GM23338 (cell line): ENCODE measurements around the gene EP400. TPM values are rescaled to one million over a fixed set of nuclear protein-coding genes. Genes with fewer than 3 reads are reported as not detected.

Source experiments
- ATAC-seq: fragments of 200-7000 bp; cut with Tn5 transposase; 3 replicates; pipeline ENCODE4 v1.9.1; 2020
- DNase-seq: peaks from one replicate; pipeline ENCODE4 v3.0.0-alpha.2; 2015; ENCODE audit warnings: low spot score
- H2AFZ ChIP-seq: fragments of 200-600 bp; sonication (generic); 2 replicates; pipeline ENCODE4 v1.8.0; 2016; ENCODE audit warnings: antibody characterized with exemption, mild to moderate bottlenecking, moderate library complexity
- H3F3A ChIP-seq: fragments of 200-600 bp; sonication (generic); replicated peaks from 2 replicates; pipeline ENCODE4 v1.8.0; 2017; ENCODE audit warnings: antibody characterized with exemption, mixed run types, low read depth
- H3K27ac ChIP-seq: fragments of 200-600 bp; sonication (generic); 2 replicates; pipeline ENCODE4 v1.6.1; 2016; ENCODE audit warnings: low read depth
- H3K27me3 ChIP-seq: fragments of 200-600 bp; sonication (generic); 2 replicates; pipeline ENCODE4 v1.8.0; 2016; ENCODE audit warnings: mild to moderate bottlenecking, mixed run types, moderate library complexity; ENCODE audit not compliant: insufficient read depth
- H3K36me3 ChIP-seq: fragments of 200-600 bp; sonication (generic); 2 replicates; pipeline ENCODE4 v1.8.0; 2016; ENCODE audit warnings: mild to moderate bottlenecking; ENCODE audit not compliant: insufficient read depth
- H3K4me1 ChIP-seq: fragments of 200-600 bp; sonication (generic); 2 replicates; pipeline ENCODE4 v1.8.0; 2016; ENCODE audit warnings: mild to moderate bottlenecking, moderate library complexity; ENCODE audit not compliant: insufficient read depth
- H3K4me2 ChIP-seq: fragments of 200-600 bp; sonication (generic); 2 replicates; pipeline ENCODE4 v1.7.1; 2017; ENCODE audit warnings: mixed run types
- H3K4me3 ChIP-seq: fragments of 200-600 bp; sonication (generic); 2 replicates; pipeline ENCODE4 v1.6.1; 2016; ENCODE audit warnings: mixed run types
- H3K79me2 ChIP-seq: fragments of 200-600 bp; sonication (generic); replicated peaks from 2 replicates; pipeline ENCODE4 v1.8.0; 2017; ENCODE audit warnings: mild to moderate bottlenecking; ENCODE audit not compliant: insufficient read depth
- H3K9me2 ChIP-seq: fragments of 200-600 bp; sonication (generic); 2 replicates; pipeline ENCODE4 v1.8.0; 2017; ENCODE audit not compliant: insufficient read depth
- H4K20me1 ChIP-seq: fragments of 200-600 bp; sonication (generic); replicated peaks from 2 replicates; pipeline ENCODE4 v1.8.0; 2017; ENCODE audit warnings: mild to moderate bottlenecking; ENCODE audit not compliant: insufficient read depth
- H3K27ac Mint-ChIP-seq: 2 replicates; pipeline ENCODE4 v1.8.0; 2020; ENCODE audit warnings: inconsistent platforms, mild to moderate bottlenecking, moderate library complexity, mixed read lengths
- H3K27me3 Mint-ChIP-seq: 3 replicates; pipeline ENCODE4 v1.8.0; 2022; ENCODE audit warnings: low read depth, mild to moderate bottlenecking, moderate library complexity, mixed read lengths, inconsistent platforms; ENCODE audit not compliant: insufficient read depth, poor library complexity
- H3K36me3 Mint-ChIP-seq: 3 replicates; pipeline ENCODE4 v1.8.0; 2021; ENCODE audit warnings: low read depth, mild to moderate bottlenecking, inconsistent platforms, moderate library complexity, mixed read lengths
- H3K4me1 Mint-ChIP-seq: 3 replicates; pipeline ENCODE4 v1.8.0; 2020; ENCODE audit warnings: mild to moderate bottlenecking, inconsistent platforms, mixed read lengths
- H3K4me3 Mint-ChIP-seq: 3 replicates; pipeline ENCODE4 v1.8.0; 2021; ENCODE audit warnings: moderate library complexity, mild to moderate bottlenecking, inconsistent platforms, mixed read lengths
- H3K9me3 Mint-ChIP-seq: 3 replicates; pipeline ENCODE4 v1.8.0; 2020; ENCODE audit warnings: moderate library complexity, mild to moderate bottlenecking, inconsistent platforms, mixed read lengths
- CREB1 ChIP-seq: fragments of 250-450 bp; sonication (Bioruptor Pico); IDR thresholded peaks from 2 replicates; pipeline ENCODE4 v1.5.0; 2020; ENCODE audit warnings: low read depth, mild to moderate bottlenecking, moderate library complexity
- EZH2 ChIP-seq: fragments of 200-600 bp; sonication (generic); IDR thresholded peaks from one replicate; pipeline ENCODE4 v1.8.0; 2017; ENCODE audit warnings: antibody characterized with exemption, mild to moderate bottlenecking, low read depth; ENCODE audit not compliant: unreplicated experiment
- EZH2phosphoT487 ChIP-seq: fragments of 200-600 bp; sonication (generic); IDR thresholded peaks from one replicate; pipeline ENCODE4 v1.8.1; 2018; ENCODE audit warnings: antibody characterized with exemption; ENCODE audit not compliant: unreplicated experiment
- JUNB ChIP-seq: IDR thresholded peaks from one replicate; pipeline ENCODE4 v1.6.1; 2016; ENCODE audit warnings: antibody characterized with exemption; ENCODE audit not compliant: unreplicated experiment
- NANOG ChIP-seq: IDR thresholded peaks from 2 replicates; pipeline ENCODE4 v1.6.1; 2016; ENCODE audit warnings: antibody characterized with exemption, borderline replicate concordance
- POLR2AphosphoS5 ChIP-seq: IDR thresholded peaks from 2 replicates; pipeline ENCODE4 v1.6.1; 2016; ENCODE audit warnings: antibody characterized with exemption, low read depth
- REST ChIP-seq: IDR thresholded peaks from one replicate; pipeline ENCODE4 v1.6.1; 2018; ENCODE audit warnings: antibody characterized with exemption; ENCODE audit not compliant: unreplicated experiment
- STAT1 ChIP-seq: IDR thresholded peaks from one replicate; pipeline ENCODE4 v1.6.1; 2016; ENCODE audit warnings: antibody characterized with exemption; ENCODE audit not compliant: unreplicated experiment
- ZNF114 ChIP-seq: fragments of 250-450 bp; sonication (Bioruptor Pico); IDR thresholded peaks from 2 replicates; pipeline ENCODE4 v1.5.0; 2020; ENCODE audit warnings: mild to moderate bottlenecking, moderate library complexity
- ZNF331 ChIP-seq: fragments of 250-450 bp; sonication (Bioruptor Pico); IDR thresholded peaks from 2 replicates; pipeline ENCODE4 v1.5.0; 2020; ENCODE audit warnings: low read depth, mild to moderate bottlenecking, moderate library complexity
- polyA plus RNA-seq: library from polyadenylated mRNA; unstranded; fragments of >200 nt; fragmentation: Nextera tagmentation; extraction: Ambion mirVana; gene quantifications from 2 replicates; pipeline ENCODE4 v1.2.1, GENCODE V29; 2016
- total RNA-seq: library from RNA; depleted of rRNA; stranded (reverse); fragments of >200 nt; shearing (Covaris generic); gene quantifications from 2 replicates; pipeline ENCODE4 v1.2.3, GENCODE V29; 2014
- TF ChIP-seq, protein P1 (sequence below): IDR thresholded peaks from 2 replicates; pipeline ENCODE4 v1.6.1; 2016; ENCODE audit warnings: antibody characterized with exemption
- TF ChIP-seq, protein P2 (sequence below), 2 experiments: fragments of 200-600 bp in 1 of 2; sonication (generic) in 1 of 2; conservative IDR thresholded peaks; 2 replicates each; pipeline versions ENCODE4 v1.5.1 to v1.6.1; 2016 to 2017; ENCODE audit warnings: antibody characterized with exemption in 2 of 2, low read depth in 2 of 2, mild to moderate bottlenecking in 2 of 2, moderate library complexity in 1 of 2

Gene EP400
- total and polyA plus RNA-seq, 2 experiments from 2014 or later, result 26.3 to 57.2 TPM

- no peak for TF ChIP-seq REST
- TF ChIP-seq EZH2, result no peak
- no peak for TF ChIP-seq JUNB
- TF ChIP-seq ZNF331, result no peak
- TF ChIP-seq ZNF114 (CRISPR knock-in tag), result no peak
- no peak for TF ChIP-seq NANOG
These were observed 25.5 kb downstream of the EP400 start (continued) for GRCh38 chr12:131975228-131975627.

GRCh38 chr12:131979606-131980005 lies 29.9 kb downstream of the EP400 start:
- H3K9me2 ChIP-seq, result no peaks in the 10 kb centered on the region
- Mint-ChIP-seq H3K27me3 (peaks cover 3% of the 10 kb centered on the region), H3K27ac (no peak overlapping the region), H3K36me3 (peaks cover 28% of the 10 kb centered on the region), H3K4me1 (peaks cover 3% of the 10 kb centered on the region; the same call in 2 of the 3 replicates), H3K4me3 (no peak overlapping the region), H3K9me3 (no peaks in the 10 kb centered on the region)
- DNase-seq (no peak), ATAC-seq (no peak)
- no peak overlapping the region for H3K4me2 ChIP-seq
- peaks cover 11% of the 10 kb centered on the region for H4K20me1 ChIP-seq
- peaks cover 46% of the 10 kb centered on the region for H3K79me2 ChIP-seq
- H3K4me1 ChIP-seq, result no peaks in the 10 kb centered on the region
- 0 out of 2 replicates have a peak, but pooled peaks cover 4% of the 10 kb centered on the region for H3F3A ChIP-seq
- H2AFZ ChIP-seq, result no peak overlapping the region
- peak overlapping the region; percentile 43; the same call in 1 of the 2 replicates for H3K27ac ChIP-seq
- H3K27me3 ChIP-seq, result no peaks in the 10 kb centered on the region
- H3K4me3 ChIP-seq, result no peak overlapping the region
- H3K36me3 ChIP-seq, result peaks cover 2% of the 10 kb centered on the region; the same call in 1 of the 2 replicates
- no peak for TF ChIP-seq JUNB
- TF ChIP-seq EZH2, result no peak
- no peak for TF ChIP-seq CREB1 (CRISPR knock-in tag)
- TF ChIP-seq REST, result no peak
- TF ChIP-seq, protein P1, sequence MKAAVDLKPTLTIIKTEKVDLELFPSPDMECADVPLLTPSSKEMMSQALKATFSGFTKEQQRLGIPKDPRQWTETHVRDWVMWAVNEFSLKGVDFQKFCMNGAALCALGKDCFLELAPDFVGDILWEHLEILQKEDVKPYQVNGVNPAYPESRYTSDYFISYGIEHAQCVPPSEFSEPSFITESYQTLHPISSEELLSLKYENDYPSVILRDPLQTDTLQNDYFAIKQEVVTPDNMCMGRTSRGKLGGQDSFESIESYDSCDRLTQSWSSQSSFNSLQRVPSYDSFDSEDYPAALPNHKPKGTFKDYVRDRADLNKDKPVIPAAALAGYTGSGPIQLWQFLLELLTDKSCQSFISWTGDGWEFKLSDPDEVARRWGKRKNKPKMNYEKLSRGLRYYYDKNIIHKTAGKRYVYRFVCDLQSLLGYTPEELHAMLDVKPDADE, result no peak
- TF ChIP-seq ZNF331, result no peak
- no peak for TF ChIP-seq EZH2phosphoT487
- no peak for TF ChIP-seq POLR2AphosphoS5
- no peak for TF ChIP-seq STAT1
- TF ChIP-seq, protein P2, sequence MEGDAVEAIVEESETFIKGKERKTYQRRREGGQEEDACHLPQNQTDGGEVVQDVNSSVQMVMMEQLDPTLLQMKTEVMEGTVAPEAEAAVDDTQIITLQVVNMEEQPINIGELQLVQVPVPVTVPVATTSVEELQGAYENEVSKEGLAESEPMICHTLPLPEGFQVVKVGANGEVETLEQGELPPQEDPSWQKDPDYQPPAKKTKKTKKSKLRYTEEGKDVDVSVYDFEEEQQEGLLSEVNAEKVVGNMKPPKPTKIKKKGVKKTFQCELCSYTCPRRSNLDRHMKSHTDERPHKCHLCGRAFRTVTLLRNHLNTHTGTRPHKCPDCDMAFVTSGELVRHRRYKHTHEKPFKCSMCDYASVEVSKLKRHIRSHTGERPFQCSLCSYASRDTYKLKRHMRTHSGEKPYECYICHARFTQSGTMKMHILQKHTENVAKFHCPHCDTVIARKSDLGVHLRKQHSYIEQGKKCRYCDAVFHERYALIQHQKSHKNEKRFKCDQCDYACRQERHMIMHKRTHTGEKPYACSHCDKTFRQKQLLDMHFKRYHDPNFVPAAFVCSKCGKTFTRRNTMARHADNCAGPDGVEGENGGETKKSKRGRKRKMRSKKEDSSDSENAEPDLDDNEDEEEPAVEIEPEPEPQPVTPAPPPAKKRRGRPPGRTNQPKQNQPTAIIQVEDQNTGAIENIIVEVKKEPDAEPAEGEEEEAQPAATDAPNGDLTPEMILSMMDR (conservative IDR thresholded peaks at IDR 0.05; ENCODE audit: low read depth in 2 of 2), result no peak
- no peak for TF ChIP-seq ZNF114 (CRISPR knock-in tag)
- TF ChIP-seq NANOG, result no peak
